WTC11 (cell line): ENCODE measurements around the gene PIANP. TPM values are rescaled to one million over a fixed set of nuclear protein-coding genes. Genes with fewer than 3 reads are reported as not detected.

Experiments
- ATAC-seq: fragments of 200-7000 bp; cut with Tn5 transposase; 2 replicates; pipeline ENCODE4 v1.10.0; 2021; ENCODE audit warnings: mild to moderate bottlenecking, moderate library complexity
- CTCF ChIA-PET: fragments of 300-600 bp; sonication (Branson Sonifier 250); formaldehyde crosslinking; loops from one replicate; lab custom pipeline; 2021; ENCODE audit warnings: antibody characterized with exemption; lab: Charles Lee
- POLR2A ChIA-PET: fragments of 350-600 bp; sonication (Branson Sonifier 250); formaldehyde crosslinking; loops from one replicate; lab custom pipeline; 2021; ENCODE audit warnings: antibody characterized with exemption; lab: Charles Lee
- DNase-seq: peaks from one replicate; pipeline ENCODE4 v3.0.0; 2021; ENCODE audit warnings: low spot score
- H3K27ac Mint-ChIP-seq: 2 replicates; pipeline ENCODE4 v1.8.0; 2021; ENCODE audit warnings: mixed read lengths
- H3K27me3 Mint-ChIP-seq: 2 replicates; pipeline ENCODE4 v1.8.0; 2021; ENCODE audit warnings: low read depth, mild to moderate bottlenecking, moderate library complexity, mixed read lengths
- H3K36me3 Mint-ChIP-seq: 2 replicates; pipeline ENCODE4 v1.8.0; 2021; ENCODE audit warnings: mixed read lengths
- H3K4me1 Mint-ChIP-seq: 2 replicates; pipeline ENCODE4 v1.8.0; 2022; ENCODE audit warnings: mixed read lengths
- H3K4me3 Mint-ChIP-seq: 2 replicates; pipeline ENCODE4 v1.8.0; 2021; ENCODE audit warnings: mild to moderate bottlenecking, moderate library complexity, mixed read lengths
- H3K9me3 Mint-ChIP-seq: 2 replicates; pipeline ENCODE4 v1.8.0; 2021; ENCODE audit warnings: mixed read lengths
- CREM ChIP-seq: sonication (generic); formaldehyde crosslinking; IDR thresholded peaks from 2 replicates; pipeline ENCODE4 v1.8.1; 2022; ENCODE audit warnings: mild to moderate bottlenecking, missing genetic modification reagents, moderate library complexity
- ELF4 ChIP-seq: sonication (generic); formaldehyde crosslinking; IDR thresholded peaks from 2 replicates; pipeline ENCODE4 v1.8.1; 2022; ENCODE audit warnings: low read depth, mild to moderate bottlenecking, moderate library complexity, missing genetic modification reagents
- GABPB1 ChIP-seq: sonication (generic); formaldehyde crosslinking; IDR thresholded peaks from 2 replicates; pipeline ENCODE4 v1.8.1; 2023; ENCODE audit warnings: mild to moderate bottlenecking, missing genetic modification reagents
- JAZF1 ChIP-seq: fragments of 250-450 bp; sonication (Bioruptor Pico); IDR thresholded peaks from 2 replicates; pipeline ENCODE4 v1.9.0; 2021; ENCODE audit warnings: moderate library complexity, mild to moderate bottlenecking, inconsistent platforms
- MYBL2 ChIP-seq: sonication (generic); formaldehyde crosslinking; IDR thresholded peaks from 2 replicates; pipeline ENCODE4 v1.8.1; 2023; ENCODE audit warnings: mild to moderate bottlenecking, moderate library complexity, missing genetic modification reagents
- NFATC4 ChIP-seq: fragments of 250-450 bp; sonication (Bioruptor Pico); IDR thresholded peaks from 2 replicates; pipeline ENCODE4 v1.9.0; 2021; ENCODE audit warnings: mild to moderate bottlenecking
- NFYB ChIP-seq: sonication (generic); formaldehyde crosslinking; conservative IDR thresholded peaks from 2 replicates; pipeline ENCODE4 v1.8.0; 2022; ENCODE audit warnings: low read depth, missing genetic modification reagents
- PRRX2 ChIP-seq: fragments of 250-450 bp; sonication (Bioruptor Pico); IDR thresholded peaks from 2 replicates; pipeline ENCODE4 v1.8.0; 2021; ENCODE audit warnings: mild to moderate bottlenecking
- SMAD4 ChIP-seq: sonication (generic); formaldehyde crosslinking; IDR thresholded peaks from 2 replicates; pipeline ENCODE4 v1.8.0; 2022; ENCODE audit warnings: mild to moderate bottlenecking, missing genetic modification reagents
- TP53 ChIP-seq: sonication (generic); formaldehyde crosslinking; IDR thresholded peaks from 2 replicates; pipeline ENCODE4 v1.8.1; 2023; ENCODE audit warnings: mild to moderate bottlenecking, missing genetic modification reagents
- ZNF138 ChIP-seq: sonication (generic); formaldehyde crosslinking; conservative IDR thresholded peaks from 2 replicates; pipeline ENCODE4 v1.8.1; 2022; ENCODE audit warnings: mild to moderate bottlenecking, moderate library complexity, missing genetic modification reagents
- ZNF263 ChIP-seq: sonication (generic); formaldehyde crosslinking; IDR thresholded peaks from 2 replicates; pipeline ENCODE4 v1.8.1; 2022; ENCODE audit warnings: low read depth, mild to moderate bottlenecking, moderate library complexity, missing genetic modification reagents
- total RNA-seq: library from RNA; stranded (reverse); gene quantifications from 3 replicates; pipeline ENCODE4 v1.2.3, GENCODE V29; 2021
- TF ChIP-seq, protein P1 (sequence below): sonication (generic); formaldehyde crosslinking; IDR thresholded peaks from 2 replicates; pipeline ENCODE4 v1.8.1; 2023; ENCODE audit warnings: mild to moderate bottlenecking, missing genetic modification reagents
- TF ChIP-seq, protein P2 (sequence below): sonication (generic); formaldehyde crosslinking; IDR thresholded peaks from 2 replicates; pipeline ENCODE4 v1.8.0; 2022; ENCODE audit warnings: mild to moderate bottlenecking, missing genetic modification reagents
- TF ChIP-seq, protein P3 (sequence below): sonication (generic); formaldehyde crosslinking; IDR thresholded peaks from 2 replicates; pipeline ENCODE4 v1.8.0; 2023; ENCODE audit warnings: missing genetic modification reagents, mild to moderate bottlenecking, borderline replicate concordance
- TF ChIP-seq, protein P4 (sequence below): sonication (generic); formaldehyde crosslinking; conservative IDR thresholded peaks from 2 replicates; pipeline ENCODE4 v1.8.1; 2022; ENCODE audit warnings: mild to moderate bottlenecking, missing genetic modification reagents
- TF ChIP-seq, protein P5 (sequence below): fragments of 250-450 bp; sonication (Bioruptor Pico); IDR thresholded peaks from 2 replicates; pipeline ENCODE4 v1.9.0; 2021; ENCODE audit warnings: mild to moderate bottlenecking, borderline replicate concordance
- TF ChIP-seq, protein P6 (sequence below): fragments of 250-450 bp; sonication (Bioruptor Pico); IDR thresholded peaks from 2 replicates; pipeline ENCODE4 v1.8.0; 2021; ENCODE audit warnings: mild to moderate bottlenecking

Gene PIANP
- total RNA-seq, 1 experiment from 2014 or later: 7.7 TPM

DNA sequence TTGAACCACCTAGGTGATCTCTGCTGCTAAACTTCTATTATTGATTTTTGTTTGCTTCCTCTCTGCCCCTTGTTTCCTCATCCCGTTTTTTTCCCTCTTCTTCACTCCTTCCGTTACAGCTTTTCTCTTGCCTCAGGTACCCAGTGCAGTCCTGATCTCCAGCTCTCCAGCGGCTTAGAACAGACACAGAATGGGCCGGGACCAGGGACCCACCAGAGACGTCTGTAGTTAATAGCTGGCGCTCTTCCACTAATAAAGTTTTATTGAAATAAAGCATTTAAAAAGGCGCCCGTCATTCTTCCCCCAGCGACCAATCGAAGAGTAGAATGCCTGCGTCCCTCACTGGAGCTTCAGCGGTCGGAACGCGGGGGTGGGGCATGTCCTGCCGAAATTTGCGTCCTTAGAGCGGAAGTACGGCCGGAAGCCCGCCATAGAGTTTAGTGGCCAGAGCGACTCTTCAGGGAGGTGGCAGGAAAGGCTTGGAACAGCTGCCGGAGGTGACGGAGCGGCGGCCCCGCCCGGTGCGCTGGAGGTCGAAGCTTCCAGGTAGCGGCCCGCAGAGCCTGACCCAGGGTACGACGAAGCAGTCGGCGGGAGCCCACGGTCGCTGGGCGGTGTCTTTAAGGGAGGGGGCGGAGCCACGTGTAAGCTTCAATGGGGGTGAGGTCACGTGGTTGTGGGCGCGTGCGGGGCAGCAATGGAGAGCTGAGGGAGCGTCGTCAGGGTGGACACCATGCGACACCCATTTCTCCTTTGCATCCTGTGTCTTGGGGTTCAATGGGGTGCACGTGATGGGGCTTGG lies 23.2 kb upstream of the PIANP start, which contains the start of gene COPS7A (continued):
- 0 out of 2 replicates have a peak, but pooled peaks have one; percentile 49 for TF ChIP-seq SMAD4 (CRISPR knock-in tag)
- 0 out of 2 replicates have a peak, but pooled peaks have one; percentile 40 for TF ChIP-seq ZNF263 (CRISPR knock-in tag)
- no peak for TF ChIP-seq PRRX2 (CRISPR knock-in tag)
- no peak for TF ChIP-seq ZNF138 (CRISPR knock-in tag)
- TF ChIP-seq, protein P1, sequence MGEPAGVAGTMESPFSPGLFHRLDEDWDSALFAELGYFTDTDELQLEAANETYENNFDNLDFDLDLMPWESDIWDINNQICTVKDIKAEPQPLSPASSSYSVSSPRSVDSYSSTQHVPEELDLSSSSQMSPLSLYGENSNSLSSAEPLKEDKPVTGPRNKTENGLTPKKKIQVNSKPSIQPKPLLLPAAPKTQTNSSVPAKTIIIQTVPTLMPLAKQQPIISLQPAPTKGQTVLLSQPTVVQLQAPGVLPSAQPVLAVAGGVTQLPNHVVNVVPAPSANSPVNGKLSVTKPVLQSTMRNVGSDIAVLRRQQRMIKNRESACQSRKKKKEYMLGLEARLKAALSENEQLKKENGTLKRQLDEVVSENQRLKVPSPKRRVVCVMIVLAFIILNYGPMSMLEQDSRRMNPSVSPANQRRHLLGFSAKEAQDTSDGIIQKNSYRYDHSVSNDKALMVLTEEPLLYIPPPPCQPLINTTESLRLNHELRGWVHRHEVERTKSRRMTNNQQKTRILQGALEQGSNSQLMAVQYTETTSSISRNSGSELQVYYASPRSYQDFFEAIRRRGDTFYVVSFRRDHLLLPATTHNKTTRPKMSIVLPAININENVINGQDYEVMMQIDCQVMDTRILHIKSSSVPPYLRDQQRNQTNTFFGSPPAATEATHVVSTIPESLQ (CRISPR knock-in tag): peak; percentile 71; the same call in 1 of the 2 replicates
- TF ChIP-seq, protein P2, sequence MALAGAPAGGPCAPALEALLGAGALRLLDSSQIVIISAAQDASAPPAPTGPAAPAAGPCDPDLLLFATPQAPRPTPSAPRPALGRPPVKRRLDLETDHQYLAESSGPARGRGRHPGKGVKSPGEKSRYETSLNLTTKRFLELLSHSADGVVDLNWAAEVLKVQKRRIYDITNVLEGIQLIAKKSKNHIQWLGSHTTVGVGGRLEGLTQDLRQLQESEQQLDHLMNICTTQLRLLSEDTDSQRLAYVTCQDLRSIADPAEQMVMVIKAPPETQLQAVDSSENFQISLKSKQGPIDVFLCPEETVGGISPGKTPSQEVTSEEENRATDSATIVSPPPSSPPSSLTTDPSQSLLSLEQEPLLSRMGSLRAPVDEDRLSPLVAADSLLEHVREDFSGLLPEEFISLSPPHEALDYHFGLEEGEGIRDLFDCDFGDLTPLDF (CRISPR knock-in tag): peak; percentile 95
- TF ChIP-seq, all 79 proteins: peak for 51

DNA sequence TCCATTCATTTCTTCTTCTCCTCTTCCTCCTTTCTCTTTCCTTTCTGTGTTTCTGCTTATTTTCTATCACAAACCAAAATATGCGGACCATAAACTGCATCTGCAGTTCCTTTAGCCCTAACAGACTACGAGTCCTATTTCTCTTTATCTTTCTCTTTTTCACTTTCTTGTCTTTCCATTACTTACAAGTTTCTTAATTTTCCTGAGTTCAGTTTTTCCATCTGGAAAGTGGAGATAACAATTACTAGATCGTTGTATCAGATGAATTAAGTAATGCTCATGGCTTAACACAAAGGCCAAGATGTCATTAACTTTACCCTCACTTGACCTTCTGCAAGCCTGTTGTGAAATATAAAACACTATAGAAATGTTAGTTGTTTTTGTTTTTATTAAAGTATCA lies 22.2 kb upstream of the PIANP start:
- H3K36me3 Mint-ChIP-seq: peaks cover 9% of the 10 kb centered on the region; the same call in 1 of the 2 replicates
- ChIA-PET POLR2A (interaction anchor here (0.6 to 2.6 kb wide), 5 partner anchors 16 to 235 kb away, joined by 3 to 39 read pairs (median 13); partner anchors contain the start of genes MLF2 and ZNF384), CTCF (interaction anchor here (1.0 to 2.4 kb wide), 10 partner anchors 23 to 168 kb away, joined by 3 to 25 read pairs (median 4); partner anchors contain the start of genes PTMS and ZNF384)
- ATAC-seq (no peak), DNase-seq (no peak)
- H3K9me3 Mint-ChIP-seq: no peaks in the 10 kb centered on the region
- no peak overlapping the region for H3K27ac Mint-ChIP-seq
- peaks cover 16% of the 10 kb centered on the region for H3K27me3 Mint-ChIP-seq
- peak overlapping the region; percentile 88 for H3K4me3 Mint-ChIP-seq
- peaks cover 11% of the 10 kb centered on the region for H3K4me1 Mint-ChIP-seq
- TF ChIP-seq, protein P3, sequence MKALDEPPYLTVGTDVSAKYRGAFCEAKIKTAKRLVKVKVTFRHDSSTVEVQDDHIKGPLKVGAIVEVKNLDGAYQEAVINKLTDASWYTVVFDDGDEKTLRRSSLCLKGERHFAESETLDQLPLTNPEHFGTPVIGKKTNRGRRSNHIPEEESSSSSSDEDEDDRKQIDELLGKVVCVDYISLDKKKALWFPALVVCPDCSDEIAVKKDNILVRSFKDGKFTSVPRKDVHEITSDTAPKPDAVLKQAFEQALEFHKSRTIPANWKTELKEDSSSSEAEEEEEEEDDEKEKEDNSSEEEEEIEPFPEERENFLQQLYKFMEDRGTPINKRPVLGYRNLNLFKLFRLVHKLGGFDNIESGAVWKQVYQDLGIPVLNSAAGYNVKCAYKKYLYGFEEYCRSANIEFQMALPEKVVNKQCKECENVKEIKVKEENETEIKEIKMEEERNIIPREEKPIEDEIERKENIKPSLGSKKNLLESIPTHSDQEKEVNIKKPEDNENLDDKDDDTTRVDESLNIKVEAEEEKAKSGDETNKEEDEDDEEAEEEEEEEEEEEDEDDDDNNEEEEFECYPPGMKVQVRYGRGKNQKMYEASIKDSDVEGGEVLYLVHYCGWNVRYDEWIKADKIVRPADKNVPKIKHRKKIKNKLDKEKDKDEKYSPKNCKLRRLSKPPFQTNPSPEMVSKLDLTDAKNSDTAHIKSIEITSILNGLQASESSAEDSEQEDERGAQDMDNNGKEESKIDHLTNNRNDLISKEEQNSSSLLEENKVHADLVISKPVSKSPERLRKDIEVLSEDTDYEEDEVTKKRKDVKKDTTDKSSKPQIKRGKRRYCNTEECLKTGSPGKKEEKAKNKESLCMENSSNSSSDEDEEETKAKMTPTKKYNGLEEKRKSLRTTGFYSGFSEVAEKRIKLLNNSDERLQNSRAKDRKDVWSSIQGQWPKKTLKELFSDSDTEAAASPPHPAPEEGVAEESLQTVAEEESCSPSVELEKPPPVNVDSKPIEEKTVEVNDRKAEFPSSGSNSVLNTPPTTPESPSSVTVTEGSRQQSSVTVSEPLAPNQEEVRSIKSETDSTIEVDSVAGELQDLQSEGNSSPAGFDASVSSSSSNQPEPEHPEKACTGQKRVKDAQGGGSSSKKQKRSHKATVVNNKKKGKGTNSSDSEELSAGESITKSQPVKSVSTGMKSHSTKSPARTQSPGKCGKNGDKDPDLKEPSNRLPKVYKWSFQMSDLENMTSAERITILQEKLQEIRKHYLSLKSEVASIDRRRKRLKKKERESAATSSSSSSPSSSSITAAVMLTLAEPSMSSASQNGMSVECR (CRISPR knock-in tag): no peak
- TF ChIP-seq ZNF263 (CRISPR knock-in tag) (no peak), GABPB1 (no peak), TP53 (CRISPR knock-in tag) (no peak), JAZF1 (CRISPR knock-in tag) (no peak), MYBL2 (no peak), ELF4 (no peak), CREM (CRISPR knock-in tag) (no peak), NFYB (CRISPR knock-in tag) (no peak), NFATC4 (CRISPR knock-in tag) (no peak)
- TF ChIP-seq, protein P4, sequence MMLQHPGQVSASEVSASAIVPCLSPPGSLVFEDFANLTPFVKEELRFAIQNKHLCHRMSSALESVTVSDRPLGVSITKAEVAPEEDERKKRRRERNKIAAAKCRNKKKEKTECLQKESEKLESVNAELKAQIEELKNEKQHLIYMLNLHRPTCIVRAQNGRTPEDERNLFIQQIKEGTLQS (CRISPR knock-in tag): no peak
- TF ChIP-seq, protein P5, sequence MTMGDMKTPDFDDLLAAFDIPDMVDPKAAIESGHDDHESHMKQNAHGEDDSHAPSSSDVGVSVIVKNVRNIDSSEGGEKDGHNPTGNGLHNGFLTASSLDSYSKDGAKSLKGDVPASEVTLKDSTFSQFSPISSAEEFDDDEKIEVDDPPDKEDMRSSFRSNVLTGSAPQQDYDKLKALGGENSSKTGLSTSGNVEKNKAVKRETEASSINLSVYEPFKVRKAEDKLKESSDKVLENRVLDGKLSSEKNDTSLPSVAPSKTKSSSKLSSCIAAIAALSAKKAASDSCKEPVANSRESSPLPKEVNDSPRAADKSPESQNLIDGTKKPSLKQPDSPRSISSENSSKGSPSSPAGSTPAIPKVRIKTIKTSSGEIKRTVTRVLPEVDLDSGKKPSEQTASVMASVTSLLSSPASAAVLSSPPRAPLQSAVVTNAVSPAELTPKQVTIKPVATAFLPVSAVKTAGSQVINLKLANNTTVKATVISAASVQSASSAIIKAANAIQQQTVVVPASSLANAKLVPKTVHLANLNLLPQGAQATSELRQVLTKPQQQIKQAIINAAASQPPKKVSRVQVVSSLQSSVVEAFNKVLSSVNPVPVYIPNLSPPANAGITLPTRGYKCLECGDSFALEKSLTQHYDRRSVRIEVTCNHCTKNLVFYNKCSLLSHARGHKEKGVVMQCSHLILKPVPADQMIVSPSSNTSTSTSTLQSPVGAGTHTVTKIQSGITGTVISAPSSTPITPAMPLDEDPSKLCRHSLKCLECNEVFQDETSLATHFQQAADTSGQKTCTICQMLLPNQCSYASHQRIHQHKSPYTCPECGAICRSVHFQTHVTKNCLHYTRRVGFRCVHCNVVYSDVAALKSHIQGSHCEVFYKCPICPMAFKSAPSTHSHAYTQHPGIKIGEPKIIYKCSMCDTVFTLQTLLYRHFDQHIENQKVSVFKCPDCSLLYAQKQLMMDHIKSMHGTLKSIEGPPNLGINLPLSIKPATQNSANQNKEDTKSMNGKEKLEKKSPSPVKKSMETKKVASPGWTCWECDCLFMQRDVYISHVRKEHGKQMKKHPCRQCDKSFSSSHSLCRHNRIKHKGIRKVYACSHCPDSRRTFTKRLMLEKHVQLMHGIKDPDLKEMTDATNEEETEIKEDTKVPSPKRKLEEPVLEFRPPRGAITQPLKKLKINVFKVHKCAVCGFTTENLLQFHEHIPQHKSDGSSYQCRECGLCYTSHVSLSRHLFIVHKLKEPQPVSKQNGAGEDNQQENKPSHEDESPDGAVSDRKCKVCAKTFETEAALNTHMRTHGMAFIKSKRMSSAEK (CRISPR knock-in tag): no peak
- TF ChIP-seq, protein P2 (CRISPR knock-in tag): no peak
- TF ChIP-seq, protein P6, sequence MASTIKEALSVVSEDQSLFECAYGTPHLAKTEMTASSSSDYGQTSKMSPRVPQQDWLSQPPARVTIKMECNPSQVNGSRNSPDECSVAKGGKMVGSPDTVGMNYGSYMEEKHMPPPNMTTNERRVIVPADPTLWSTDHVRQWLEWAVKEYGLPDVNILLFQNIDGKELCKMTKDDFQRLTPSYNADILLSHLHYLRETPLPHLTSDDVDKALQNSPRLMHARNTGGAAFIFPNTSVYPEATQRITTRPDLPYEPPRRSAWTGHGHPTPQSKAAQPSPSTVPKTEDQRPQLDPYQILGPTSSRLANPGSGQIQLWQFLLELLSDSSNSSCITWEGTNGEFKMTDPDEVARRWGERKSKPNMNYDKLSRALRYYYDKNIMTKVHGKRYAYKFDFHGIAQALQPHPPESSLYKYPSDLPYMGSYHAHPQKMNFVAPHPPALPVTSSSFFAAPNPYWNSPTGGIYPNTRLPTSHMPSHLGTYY (CRISPR knock-in tag): no peak
- TF ChIP-seq, all 79 proteins: peak for 0
